HL-60 (cell line): ENCODE data around the gene JADE2.

Source experiments
- POLR2AphosphoS5 ChIP-seq: IDR thresholded peaks from 2 replicates; pipeline ENCODE4 v1.6.1; 2012; ENCODE audit warnings: low read depth
- TF ChIP-seq, protein P1 (sequence below): IDR thresholded peaks from one replicate; pipeline ENCODE4 v1.5.1; 2011; ENCODE audit warnings: low read length, control low read depth, inconsistent platforms; ENCODE audit not compliant: insufficient read depth

DNA sequence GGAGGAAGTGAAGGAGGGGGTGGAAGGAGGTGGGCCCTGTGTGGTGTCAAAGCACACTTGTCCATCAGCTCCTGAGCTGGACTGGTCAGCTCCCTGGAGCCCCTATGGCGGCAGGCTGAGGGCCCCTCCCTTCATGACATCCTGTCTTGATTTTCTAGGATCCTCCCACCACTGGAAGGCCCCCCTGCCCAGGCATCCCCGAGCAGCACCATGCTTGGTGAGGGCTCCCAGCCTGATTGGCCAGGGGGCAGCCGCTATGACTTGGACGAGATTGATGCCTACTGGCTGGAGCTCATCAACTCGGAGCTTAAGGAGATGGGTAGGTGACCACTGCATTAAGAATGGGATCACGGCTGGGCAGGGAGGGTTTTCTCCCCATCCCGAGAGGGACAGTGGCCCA lies 34.2 kb downstream of the JADE2 start:
- TF ChIP-seq, protein P1, sequence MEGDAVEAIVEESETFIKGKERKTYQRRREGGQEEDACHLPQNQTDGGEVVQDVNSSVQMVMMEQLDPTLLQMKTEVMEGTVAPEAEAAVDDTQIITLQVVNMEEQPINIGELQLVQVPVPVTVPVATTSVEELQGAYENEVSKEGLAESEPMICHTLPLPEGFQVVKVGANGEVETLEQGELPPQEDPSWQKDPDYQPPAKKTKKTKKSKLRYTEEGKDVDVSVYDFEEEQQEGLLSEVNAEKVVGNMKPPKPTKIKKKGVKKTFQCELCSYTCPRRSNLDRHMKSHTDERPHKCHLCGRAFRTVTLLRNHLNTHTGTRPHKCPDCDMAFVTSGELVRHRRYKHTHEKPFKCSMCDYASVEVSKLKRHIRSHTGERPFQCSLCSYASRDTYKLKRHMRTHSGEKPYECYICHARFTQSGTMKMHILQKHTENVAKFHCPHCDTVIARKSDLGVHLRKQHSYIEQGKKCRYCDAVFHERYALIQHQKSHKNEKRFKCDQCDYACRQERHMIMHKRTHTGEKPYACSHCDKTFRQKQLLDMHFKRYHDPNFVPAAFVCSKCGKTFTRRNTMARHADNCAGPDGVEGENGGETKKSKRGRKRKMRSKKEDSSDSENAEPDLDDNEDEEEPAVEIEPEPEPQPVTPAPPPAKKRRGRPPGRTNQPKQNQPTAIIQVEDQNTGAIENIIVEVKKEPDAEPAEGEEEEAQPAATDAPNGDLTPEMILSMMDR = no peak
- TF ChIP-seq POLR2AphosphoS5 = no peak
